Measurements from ENCODE around the gene HOXA3. TPM values are rescaled to one million over a fixed set of nuclear protein-coding genes. Genes with fewer than 3 reads are reported as not detected.

HOXA3 gene
- total and polyA plus RNA-seq, 2 of the 8 experiments (the other 6 are each of a cell fraction or from before 2014, with no cell fraction given), result not detected

GRCh38 chr7:27091941-27092818 lies 60.2 kb downstream of the HOXA3 start (continued):
- TF ChIP-seq CTCF (IDR thresholded peaks at IDR 0.05; ENCODE audit: control extremely low read depth in 1 of 3, insufficient read depth in 1 of 3, low read depth in 1 of 3, low read length in 3 of 3) (no peak), CHD7 (IDR thresholded peaks at IDR 0.05; ENCODE audit: insufficient replicate concordance, low read length) (no peak), SUZ12 (IDR thresholded peaks at IDR 0.05; ENCODE audit: low read length) (peak; percentile 44), YY1 (IDR thresholded peaks at IDR 0.05; ENCODE audit: low read depth, low read length) (0 out of 2 replicates have a peak, but pooled peaks have one; percentile 56), SP1 (IDR thresholded peaks at IDR 0.05; ENCODE audit: low read depth, low read length) (peak; percentile 35; the same call in 1 of the 2 replicates), RNF2 (IDR thresholded peaks at IDR 0.05; ENCODE audit: borderline replicate concordance, low read depth, low read length, missing control alignments, poor library complexity, severe bottlenecking) (peak; percentile 61)
